Subcutaneous adipose tissue (tissue), 4 donors: ENCODE measurements around the gene PTPN7. TPM values are rescaled to one million over a fixed set of nuclear protein-coding genes. Genes with fewer than 3 reads are reported as not detected.

Experiments
- CTCF ChIP-seq: fragments of 450-650 bp; IDR thresholded peaks from one replicate; pipeline ENCODE4 v1.5.1; 2016; ENCODE audit warnings: low read depth, mild to moderate bottlenecking, control low read depth, antibody characterized with exemption, moderate library complexity
- total RNA-seq, 4 donors: library from RNA; depleted of rRNA; stranded (reverse); fragments of >200 nt; gene quantifications; one replicate each; pipeline ENCODE4 v1.1.0, GENCODE V29; 2016

The PTPN7 gene
- total RNA-seq, 4 donors from 2014 or later, result 1.8 to 21.8 (median 2.6) TPM; not detected in 1

- no peak for TF ChIP-seq CTCF
These were observed 27.4 kb upstream of the PTPN7 start for GRCh38 chr1:202187697-202188407.

- TF ChIP-seq CTCF, result no peak
These were observed 26.8 kb upstream of the PTPN7 start for GRCh38 chr1:202187041-202187671.

GRCh38 chr1:202186327-202186726 is 25.9 kb upstream of the PTPN7 start:
- TF ChIP-seq CTCF, result no peak

- TF ChIP-seq CTCF, result no peak
These were observed 24.5 kb upstream of the PTPN7 start for GRCh38 chr1:202184750-202185460.

GRCh38 chr1:202182040-202182877 is 21.9 kb upstream of the PTPN7 start:
- TF ChIP-seq CTCF, result no peak

GRCh38 chr1:202181586-202181985 is 21.2 kb upstream of the PTPN7 start:
- TF ChIP-seq CTCF, result no peak
